HG03139 (cell line): ENCODE results near the gene SPSB1.
"Not testable (repeated sequence)": the region's sequence is repeated elsewhere in the genome, so short reads cannot be mapped to it uniquely, and the experiment has no call there.

Experiments
- ATAC-seq: cut with Tn5 transposase; IDR thresholded peaks from one replicate; pipeline ENCODE4 v1.9.1; 2021; ENCODE audit not compliant: unreplicated experiment

The SPSB1 gene

DNA sequence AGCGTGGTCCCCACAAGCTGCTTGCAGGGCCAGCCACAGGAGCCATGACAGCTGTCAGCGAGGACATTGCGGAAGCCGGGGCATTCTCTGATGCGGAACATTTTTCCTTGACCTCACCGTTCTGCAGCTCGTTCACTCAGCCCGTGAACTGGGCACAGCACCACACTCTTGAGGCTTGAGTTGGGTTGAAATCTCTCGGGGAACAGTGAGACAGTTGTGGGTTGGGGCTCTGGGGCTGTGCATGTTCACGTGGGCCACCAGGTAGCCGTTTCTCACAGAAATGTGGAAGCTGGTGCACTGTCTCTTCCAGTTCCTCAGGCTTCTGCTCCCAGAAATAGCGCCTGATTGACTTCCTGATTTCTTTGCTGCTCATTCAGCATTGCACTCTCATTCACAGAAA is 69.8 kb downstream of the SPSB1 start:
- no peak for ATAC-seq

DNA sequence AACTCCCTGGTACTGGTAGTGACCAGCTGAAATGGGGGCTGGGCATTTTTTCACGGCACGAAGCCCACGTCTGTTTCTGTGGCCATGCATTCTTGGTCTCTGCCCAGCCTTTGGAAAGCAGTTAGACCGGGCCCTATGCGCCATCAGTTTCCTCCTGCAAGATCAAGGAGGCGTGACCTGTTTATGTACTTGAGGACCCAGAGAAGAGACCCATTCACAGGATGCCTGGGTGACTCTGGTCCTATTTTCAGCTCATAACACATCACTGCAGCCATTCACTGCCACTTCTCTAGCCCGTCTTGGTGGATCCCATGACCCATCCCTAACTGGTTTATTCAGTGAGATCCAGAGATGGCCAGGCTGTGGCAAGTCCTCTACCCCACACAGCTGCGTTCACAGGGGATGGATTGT is 70.4 kb downstream of the SPSB1 start:
- no peak for ATAC-seq

DNA sequence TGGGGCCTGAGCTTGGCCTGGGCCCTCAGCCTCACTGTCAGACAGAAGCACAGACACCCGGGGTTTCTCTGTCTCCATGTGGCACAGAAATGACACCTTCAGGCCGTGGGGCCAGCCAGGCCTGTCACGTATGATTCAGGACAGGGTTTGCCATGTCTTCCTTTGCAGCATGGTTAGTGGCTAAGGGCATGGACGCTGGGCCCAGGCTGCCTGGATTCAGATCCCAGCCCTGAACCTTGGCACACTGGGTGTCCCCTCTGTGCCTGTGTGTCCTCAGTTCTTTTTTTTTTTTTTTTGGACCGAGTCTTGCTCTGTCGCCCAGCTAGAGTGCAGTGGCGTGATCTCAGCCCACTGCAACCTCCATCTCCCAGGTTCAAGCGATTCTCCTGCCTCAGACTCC is 73.6 kb downstream of the SPSB1 start:
- no peak for ATAC-seq

DNA sequence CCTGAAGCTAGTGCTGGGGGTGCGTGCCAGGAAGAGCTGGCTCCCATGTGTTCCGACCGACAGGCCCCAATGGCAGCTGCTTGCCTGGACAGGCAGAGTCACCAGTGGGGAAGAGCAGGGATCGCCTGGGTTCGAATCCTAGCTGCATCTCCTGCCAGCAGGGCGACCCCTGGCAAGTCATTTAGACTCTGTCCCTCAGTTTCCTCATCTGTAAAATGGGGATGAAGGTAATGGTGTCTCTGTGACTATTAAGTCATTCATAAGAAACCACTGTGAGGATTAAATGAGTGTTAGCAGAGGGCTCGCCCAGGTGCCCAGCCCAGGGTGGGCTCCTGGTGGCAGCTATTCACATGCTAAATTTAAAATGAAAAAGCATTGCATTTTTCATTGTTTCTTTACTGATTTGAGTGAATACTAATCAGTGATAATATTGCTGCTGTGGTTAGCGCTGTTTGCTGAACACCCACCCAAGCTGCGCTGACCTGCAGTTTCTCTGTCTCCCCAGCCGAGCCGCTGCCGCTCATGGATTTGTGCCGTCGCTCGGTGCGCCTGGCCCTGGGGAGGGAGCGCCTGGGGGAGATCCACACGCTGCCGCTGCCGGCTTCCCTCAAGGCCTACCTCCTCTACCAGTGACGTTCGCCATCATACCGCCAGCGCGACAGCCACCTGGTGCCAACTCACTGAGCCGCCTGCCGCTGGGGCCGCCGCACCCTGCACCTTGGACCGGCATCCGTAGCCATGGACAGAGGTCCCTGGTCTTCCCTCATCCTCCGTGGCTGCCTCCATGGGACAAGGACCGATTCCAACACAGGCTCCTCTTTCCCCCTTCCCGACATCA is 74.5 kb downstream of the SPSB1 start:
- no peak for ATAC-seq

DNA sequence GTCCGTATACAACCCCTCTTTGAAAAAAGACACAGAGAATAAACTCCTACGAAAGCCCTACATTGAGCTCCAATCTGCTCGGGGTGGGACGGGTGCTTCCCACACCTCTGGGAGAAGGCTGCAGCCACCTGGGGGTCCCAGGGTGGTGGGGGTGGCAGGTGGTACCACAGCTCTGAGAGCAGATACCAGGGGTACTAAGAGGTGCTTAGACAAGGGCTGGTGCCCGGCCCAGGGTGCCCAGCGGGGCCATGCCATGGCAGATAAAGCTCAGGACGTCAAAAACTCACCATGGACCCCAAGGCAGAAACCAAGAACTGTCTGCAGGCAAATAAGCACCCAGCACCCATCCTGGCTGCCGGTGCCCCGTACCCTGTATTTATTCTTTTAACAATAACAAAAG is 75.1 kb downstream of the SPSB1 start:
- no peak for ATAC-seq

GRCh38 chr1:9368356-9368755 is 75.7 kb downstream of the SPSB1 start:
- ATAC-seq, result no peak

DNA sequence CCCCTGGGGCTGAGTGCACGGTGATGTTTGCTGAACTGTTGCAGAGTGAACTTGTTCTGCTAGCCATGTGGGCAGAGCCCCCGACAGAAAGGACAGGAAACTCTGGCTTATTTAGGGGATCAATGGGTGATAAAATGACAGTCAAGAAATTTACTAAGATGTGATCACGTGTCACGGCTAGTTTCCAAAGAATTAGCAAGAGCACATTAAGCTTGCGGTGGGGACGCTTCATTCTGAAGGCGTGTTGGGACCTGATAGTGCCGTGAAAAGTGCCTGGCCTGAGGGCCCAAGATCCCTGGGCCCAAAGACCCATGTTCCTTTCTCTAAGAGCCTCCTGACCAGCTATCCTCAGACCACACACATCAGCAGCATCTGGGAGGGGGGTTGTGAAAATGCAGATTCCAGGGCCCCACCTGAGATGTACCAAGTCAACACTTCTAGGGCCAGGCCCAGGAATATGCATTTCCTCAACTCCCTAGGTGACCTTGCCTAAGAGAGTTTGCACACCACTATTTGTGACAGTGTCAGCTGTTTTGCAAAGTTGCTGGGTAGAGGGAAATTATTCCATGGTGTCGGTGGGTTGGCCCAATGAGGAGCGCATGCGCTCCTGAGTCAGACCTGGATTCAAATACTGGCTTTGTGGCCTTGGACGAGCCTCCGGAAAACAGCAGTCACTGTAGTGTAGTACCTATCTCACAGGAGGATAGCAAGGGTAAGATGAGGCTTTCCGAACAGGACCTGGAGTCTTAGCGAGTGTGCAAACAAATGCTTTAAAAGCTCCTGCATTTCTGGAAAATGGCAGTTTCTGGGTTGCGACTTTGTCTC is 77.5 kb downstream of the SPSB1 start:
- no peak for ATAC-seq

- no peak for ATAC-seq
Measured at GRCh38 chr1:9371391-9371935, 78.8 kb downstream of the SPSB1 start.

DNA sequence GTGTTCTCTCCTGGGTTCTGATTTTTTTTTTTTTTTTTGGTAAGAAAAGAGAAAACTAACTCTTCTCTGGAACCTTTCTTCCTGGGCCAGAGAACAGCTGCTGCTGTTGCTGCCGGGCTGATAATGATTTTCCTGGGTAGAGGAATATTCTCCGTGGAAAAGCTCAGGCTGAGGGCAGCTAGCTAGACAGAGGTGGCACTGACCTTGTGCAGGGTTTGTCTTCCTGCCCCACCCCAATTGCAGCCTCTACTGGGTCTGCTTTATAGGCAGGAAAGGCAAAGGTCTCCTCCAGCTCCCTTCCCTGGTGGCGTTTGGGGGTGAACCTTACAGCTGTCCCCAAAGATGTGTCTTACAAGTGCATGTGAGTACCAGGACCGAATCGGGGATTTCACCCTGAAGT is 79.3 kb downstream of the SPSB1 start:
- ATAC-seq, result no peak

DNA sequence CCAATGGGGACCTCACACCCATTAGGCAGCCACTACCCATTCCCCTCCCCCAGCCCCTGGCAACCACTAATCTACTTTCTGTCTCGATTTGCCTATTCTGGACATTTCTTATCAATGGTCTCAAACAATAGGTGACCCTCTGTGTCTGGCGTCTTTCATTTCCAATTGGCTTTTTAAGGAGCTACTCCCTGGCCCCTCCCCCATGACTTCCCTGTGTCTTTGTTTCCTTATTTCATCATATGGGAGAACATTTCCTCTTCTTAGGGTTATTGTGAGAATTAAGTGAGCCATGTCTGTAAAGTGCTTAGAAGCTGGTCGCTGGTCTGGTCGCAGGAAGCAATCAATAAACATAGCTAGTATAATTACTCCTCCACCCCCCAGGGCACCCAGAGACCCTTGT is 80.9 kb downstream of the SPSB1 start:
- ATAC-seq, result no peak

DNA sequence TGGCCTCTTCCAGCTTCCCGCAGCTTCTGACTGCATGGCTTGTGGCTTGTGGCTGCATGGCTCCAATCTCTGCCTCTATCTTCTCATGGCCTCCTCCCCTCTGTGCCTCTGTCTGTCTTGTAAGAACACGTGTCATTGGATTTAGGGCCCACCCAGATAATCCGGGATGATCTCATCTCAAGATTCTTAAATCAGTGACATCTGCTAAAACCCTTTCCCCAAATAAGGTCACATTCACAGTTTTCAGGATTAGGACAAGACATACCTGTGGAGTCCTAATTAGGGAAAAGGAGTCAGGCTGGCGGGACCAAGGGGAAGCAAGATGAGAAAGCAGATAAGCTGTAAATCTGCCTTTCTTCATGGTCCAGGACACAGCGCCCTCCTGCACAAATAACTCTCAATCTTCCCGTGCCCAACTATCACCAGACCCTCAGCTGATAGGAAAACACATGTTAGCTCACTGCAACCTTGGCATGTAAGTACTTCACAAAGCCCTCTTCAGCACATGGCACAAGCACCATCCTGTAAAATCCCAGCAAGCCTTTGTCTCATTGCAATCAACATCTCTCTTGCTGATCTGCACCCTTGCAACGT is 82.2 kb downstream of the SPSB1 start:
- ATAC-seq, result no peak

DNA sequence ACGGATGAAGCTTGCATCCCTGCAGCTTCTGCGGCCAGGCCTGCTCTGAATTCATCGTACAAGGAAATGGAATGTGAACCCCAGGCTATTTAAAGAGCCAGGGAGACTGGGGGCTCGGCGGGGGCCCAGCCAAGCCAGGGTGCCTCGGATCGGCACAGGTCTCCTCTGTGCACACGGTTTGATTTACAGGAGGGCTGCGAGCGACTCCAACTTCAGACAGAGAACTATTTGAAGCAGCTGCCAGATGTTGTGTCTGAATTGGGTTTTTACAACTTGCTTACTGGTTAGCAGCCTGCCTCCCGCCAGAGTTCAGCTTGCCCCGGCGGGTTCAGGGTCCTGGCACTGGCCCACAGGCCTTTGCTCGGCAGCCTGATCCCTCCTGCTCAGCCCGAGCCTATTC is 83.2 kb downstream of the SPSB1 start:
- no peak for ATAC-seq

- ATAC-seq, result no peak
Measured at GRCh38 chr1:9376430-9376829, 83.7 kb downstream of the SPSB1 start.

DNA sequence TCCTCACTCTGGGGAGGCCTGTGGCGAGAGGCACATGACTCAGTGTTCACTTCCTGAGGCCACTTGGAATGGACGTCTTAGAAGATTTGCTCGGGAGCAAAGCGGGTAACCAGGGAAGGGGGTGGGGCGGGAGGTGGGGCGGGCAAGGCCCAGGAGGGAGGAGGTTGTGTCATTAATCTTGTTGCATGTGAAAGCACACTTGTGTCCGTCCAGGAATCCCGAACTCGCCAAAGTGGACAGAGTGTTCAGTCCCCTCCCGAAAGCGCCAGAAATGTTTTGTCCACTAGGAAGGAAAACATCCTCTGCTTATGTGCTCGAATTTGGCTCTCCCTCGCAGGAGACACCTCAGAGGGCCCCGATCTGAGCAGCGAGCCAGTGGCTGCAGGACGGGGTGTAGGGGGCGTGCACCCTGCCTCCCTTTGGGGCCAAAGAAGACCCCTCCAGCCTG is 84.2 kb downstream of the SPSB1 start:
- ATAC-seq, result no peak

- no peak for ATAC-seq
Measured at GRCh38 chr1:9378801-9379200, 86.1 kb downstream of the SPSB1 start.

DNA sequence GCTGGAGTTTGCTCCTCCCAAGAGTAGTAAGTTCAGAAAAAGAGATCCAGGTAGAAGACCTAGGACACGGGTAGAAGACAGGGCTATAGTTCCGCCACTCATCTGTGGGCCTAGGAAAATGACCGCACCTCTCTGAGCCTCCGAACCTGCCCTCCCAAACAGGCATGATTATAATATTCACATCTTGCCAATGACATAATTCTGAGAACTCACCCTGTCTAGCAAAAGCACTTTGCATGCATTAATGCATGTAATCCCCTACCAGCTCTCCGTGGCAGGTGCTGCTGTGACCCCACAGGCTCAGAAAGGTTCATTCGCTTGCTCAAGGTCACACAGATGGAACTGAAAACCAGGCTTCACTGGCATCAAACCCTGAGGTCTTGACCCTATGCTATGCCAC is 88.0 kb downstream of the SPSB1 start:
- ATAC-seq, result no peak

DNA sequence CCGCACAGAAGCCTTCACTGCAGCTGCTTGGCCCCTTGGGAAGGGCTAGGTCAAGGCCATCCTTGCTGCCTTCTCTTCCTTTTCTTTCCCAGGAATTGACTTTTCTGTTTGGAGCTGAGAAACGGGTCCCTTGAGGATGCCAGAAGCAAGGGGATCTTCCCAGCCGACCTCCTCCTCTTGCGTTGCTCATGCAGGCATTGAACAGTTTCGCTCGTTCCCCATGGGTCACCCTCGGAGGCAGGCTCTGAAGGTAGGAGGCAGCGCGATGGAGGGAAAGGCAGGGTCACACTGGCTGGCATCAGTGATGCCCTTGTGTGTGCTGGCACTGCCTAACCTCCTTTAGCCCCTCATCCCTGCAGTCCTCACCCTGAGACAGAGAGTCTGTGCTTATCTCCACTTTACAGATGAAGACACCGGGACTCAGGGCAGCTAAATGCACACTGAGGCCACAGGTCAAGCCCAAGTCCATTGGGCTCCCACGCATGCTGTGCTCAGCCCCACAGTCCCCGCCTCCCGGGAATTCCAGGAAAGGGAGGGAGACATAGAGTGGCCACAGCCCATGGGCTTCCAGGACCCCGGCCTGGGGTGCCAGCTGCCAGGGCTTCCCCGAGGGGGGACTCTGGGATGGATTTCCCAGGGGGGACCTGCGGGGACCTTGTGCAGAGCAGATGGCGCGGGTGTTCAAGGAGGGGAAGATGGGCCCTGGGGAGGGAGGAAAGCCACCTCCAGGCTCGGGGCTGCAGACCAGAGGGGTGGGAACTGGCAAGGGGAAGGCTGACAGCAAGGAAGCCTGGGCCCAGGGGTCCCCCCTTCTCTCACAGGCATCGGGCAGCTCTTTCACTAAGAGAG is 90.2 kb downstream of the SPSB1 start:
- ATAC-seq, result no peak

DNA sequence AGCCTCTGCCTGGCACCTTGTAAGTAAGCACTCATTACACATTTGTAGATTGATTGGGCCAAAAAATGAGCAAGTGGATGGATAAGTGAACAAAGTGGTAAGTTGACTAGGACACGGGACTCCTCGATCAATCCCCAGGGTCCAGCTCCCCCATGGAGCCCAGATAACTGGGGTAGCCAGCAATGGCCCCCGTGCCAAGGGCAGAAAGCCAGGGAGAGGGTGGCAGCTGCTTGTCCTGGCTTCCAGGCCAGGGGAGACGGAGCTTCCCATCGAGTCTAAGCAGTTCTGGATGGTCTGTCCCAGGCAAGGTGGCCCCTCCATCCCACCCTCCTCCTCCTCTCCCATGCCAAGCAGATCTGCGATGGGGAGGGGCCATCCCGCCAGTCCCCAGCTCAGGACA is 91.4 kb downstream of the SPSB1 start:
- no peak for ATAC-seq

DNA sequence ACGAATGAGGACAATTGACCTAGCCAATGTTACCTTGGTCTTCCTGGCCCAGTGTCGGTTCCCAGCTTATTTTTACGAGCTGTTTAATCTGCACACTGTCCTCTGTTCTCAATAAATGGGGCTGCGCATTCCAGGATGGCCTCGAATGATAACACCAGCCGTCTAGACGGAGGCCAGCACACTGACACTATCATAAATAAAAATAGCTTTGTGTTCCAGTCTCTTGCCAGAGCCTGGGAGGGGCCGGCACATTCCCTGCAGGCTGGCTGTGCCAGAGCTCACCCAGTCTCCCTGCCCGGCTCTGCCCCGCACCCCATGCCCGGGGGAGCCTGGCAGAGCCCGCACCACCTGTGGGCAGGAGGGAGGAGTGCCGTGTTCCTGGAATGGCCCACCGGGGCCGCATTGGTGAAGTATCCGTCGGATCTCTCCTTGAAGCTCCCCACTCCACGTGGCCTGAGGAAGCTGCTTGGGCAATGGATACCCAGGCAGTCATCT is 92.1 kb downstream of the SPSB1 start:
- no peak for ATAC-seq

- not testable (repeated sequence) for ATAC-seq
Measured at GRCh38 chr1:9385392-9385791, 92.7 kb downstream of the SPSB1 start.
